ENCODE data around the gene PHACTR3. TPM values are rescaled to one million over a fixed set of nuclear protein-coding genes. Genes with fewer than 3 reads are reported as not detected.

Gene PHACTR3
- total RNA-seq, 1 experiment from 2014 or later, result not detected

DNA sequence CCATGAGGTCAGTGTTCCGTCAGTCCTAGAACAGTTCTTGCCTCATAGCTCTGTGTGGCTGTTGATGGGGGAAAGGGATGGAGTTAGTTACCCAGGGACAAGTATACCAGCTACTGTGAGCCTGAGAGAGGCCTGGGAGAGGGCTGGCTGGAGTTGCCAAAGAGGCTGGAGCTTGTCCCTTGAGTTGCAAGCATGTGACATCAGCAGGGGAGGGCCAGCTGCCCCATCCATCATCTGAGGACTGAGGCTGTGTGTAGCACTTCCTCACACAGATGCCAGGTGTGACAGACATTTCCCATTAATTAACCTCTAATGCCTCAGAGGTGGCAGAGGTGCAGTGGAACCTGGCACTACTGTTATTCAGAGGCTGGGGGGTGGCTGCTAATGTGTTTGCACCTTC lies 131.6 kb downstream of the PHACTR3 start:
- H2AK5ac ChIP-seq (ENCODE audit: insufficient read length, low read length), result no peak overlapping the region

More for the DNA sequence above, 131.6 kb downstream of the PHACTR3 start:
- Histone ChIP-seq H3K27ac (ENCODE audit: insufficient read length, low read depth, low read length) (no peak overlapping the region), H2BK20ac (ENCODE audit: low read depth, low read length, poor library complexity, severe bottlenecking) (no peak overlapping the region), H3K27me3 (ENCODE audit: insufficient read depth, low read length) (no peaks in the 10 kb centered on the region; the same call in 1 of the 2 replicates), H2BK5ac (ENCODE audit: insufficient read length, low read length) (no peak overlapping the region), H2AFZ (ENCODE audit: low read length) (no peak overlapping the region), H3T11ph (ENCODE audit: low read length) (no peak overlapping the region), H2BK15ac (ENCODE audit: low read depth, low read length) (no peak overlapping the region), H2BK120ac (ENCODE audit: low read depth, low read length, poor library complexity, severe bottlenecking) (no peak overlapping the region), H4K8ac (replicated peaks; ENCODE audit: insufficient read length, low read depth, low read length) (no peak overlapping the region), H2BK12ac (ENCODE audit: insufficient read length, low read depth, low read length) (no peak overlapping the region), H4K5ac (ENCODE audit: insufficient read length, low read depth, low read length) (no peak overlapping the region), H3K4me1 (ENCODE audit: insufficient read depth, low read length) (no peaks in the 10 kb centered on the region), H3K14ac (ENCODE audit: insufficient read depth, low read length) (no peak overlapping the region; the same call in 1 of the 2 replicates), H3K18ac (ENCODE audit: insufficient read length, low read depth, low read length) (no peak overlapping the region), H3K79me1 (ENCODE audit: insufficient read depth, low read depth, low read length, poor library complexity, severe bottlenecking) (no peaks in the 10 kb centered on the region), H3K23ac (ENCODE audit: insufficient read length, low read depth, low read length) (no peak overlapping the region), H3K23me2 (ENCODE audit: insufficient read length, low read depth, low read length, poor library complexity, severe bottlenecking) (no peaks in the 10 kb centered on the region), H4K91ac (ENCODE audit: insufficient read length, low read depth, low read length) (no peak overlapping the region), H3K9me3 (ENCODE audit: control insufficient read depth, low read depth, low read length) (no peaks in the 10 kb centered on the region), H3K4ac (ENCODE audit: low read depth, low read length) (no peak overlapping the region), H3K9ac (ENCODE audit: extremely low read depth, insufficient read length, low read length) (no peak overlapping the region), H3K56ac (ENCODE audit: insufficient read length, low read depth, low read length) (no peak overlapping the region), H4K20me1 (ENCODE audit: control insufficient read depth, insufficient read depth, insufficient read length) (no peaks in the 10 kb centered on the region), H3K79me2 (ENCODE audit: insufficient read depth, low read length) (no peaks in the 10 kb centered on the region), H3K4me2 (ENCODE audit: insufficient read depth, insufficient read length, low read length) (no peak overlapping the region)
- no CpG with 5 or more reads among the region's 1 CpG for WGBS (ENCODE audit: extremely low coverage, insufficient read length, low lambda C conversion rate)
- DNase-seq, result no peak
- Mint-ChIP-seq H3K4me3 (no peak overlapping the region), H3K27me3 (ENCODE audit: low read depth) (peaks cover 18% of the 10 kb centered on the region), H3K27ac (no peak overlapping the region), H3K9me3 (peaks cover 2 to 18% of the 10 kb centered on the region in 2 experiments; a peak in 3 of 5 replicates), H3K36me3 (ENCODE audit: insufficient read depth in 1 of 3, low read depth in 3 of 3) (peaks cover 0 to 3% (median 0%) of the 10 kb centered on the region in 3 experiments; a peak in 2 of 7 replicates), H3K4me1 (no peaks in the 10 kb centered on the region)
- TF ChIP-seq, protein P1, sequence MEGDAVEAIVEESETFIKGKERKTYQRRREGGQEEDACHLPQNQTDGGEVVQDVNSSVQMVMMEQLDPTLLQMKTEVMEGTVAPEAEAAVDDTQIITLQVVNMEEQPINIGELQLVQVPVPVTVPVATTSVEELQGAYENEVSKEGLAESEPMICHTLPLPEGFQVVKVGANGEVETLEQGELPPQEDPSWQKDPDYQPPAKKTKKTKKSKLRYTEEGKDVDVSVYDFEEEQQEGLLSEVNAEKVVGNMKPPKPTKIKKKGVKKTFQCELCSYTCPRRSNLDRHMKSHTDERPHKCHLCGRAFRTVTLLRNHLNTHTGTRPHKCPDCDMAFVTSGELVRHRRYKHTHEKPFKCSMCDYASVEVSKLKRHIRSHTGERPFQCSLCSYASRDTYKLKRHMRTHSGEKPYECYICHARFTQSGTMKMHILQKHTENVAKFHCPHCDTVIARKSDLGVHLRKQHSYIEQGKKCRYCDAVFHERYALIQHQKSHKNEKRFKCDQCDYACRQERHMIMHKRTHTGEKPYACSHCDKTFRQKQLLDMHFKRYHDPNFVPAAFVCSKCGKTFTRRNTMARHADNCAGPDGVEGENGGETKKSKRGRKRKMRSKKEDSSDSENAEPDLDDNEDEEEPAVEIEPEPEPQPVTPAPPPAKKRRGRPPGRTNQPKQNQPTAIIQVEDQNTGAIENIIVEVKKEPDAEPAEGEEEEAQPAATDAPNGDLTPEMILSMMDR (conservative IDR thresholded peaks at IDR 0.05), result no peak

All from H9 (cell line).